GM23338 (cell line): ENCODE results near the gene BICDL1. TPM values are rescaled to one million over a fixed set of nuclear protein-coding genes. Genes with fewer than 3 reads are reported as not detected.
A peak's percentile ranks its signal among the peaks of the same experiment; 100 is the strongest.

ENCODE experiments used
- ATAC-seq: fragments of 200-7000 bp; cut with Tn5 transposase; 3 replicates; pipeline ENCODE4 v1.9.1; 2020
- DNase-seq: peaks from one replicate; pipeline ENCODE4 v3.0.0-alpha.2; 2015; ENCODE audit warnings: low spot score
- H2AFZ ChIP-seq: fragments of 200-600 bp; sonication (generic); 2 replicates; pipeline ENCODE4 v1.8.0; 2016; ENCODE audit warnings: antibody characterized with exemption, mild to moderate bottlenecking, moderate library complexity
- H3F3A ChIP-seq: fragments of 200-600 bp; sonication (generic); replicated peaks from 2 replicates; pipeline ENCODE4 v1.8.0; 2017; ENCODE audit warnings: antibody characterized with exemption, mixed run types, low read depth
- H3K27ac ChIP-seq: fragments of 200-600 bp; sonication (generic); 2 replicates; pipeline ENCODE4 v1.6.1; 2016; ENCODE audit warnings: low read depth
- H3K27me3 ChIP-seq: fragments of 200-600 bp; sonication (generic); 2 replicates; pipeline ENCODE4 v1.8.0; 2016; ENCODE audit warnings: mild to moderate bottlenecking, mixed run types, moderate library complexity; ENCODE audit not compliant: insufficient read depth
- H3K36me3 ChIP-seq: fragments of 200-600 bp; sonication (generic); 2 replicates; pipeline ENCODE4 v1.8.0; 2016; ENCODE audit warnings: mild to moderate bottlenecking; ENCODE audit not compliant: insufficient read depth
- H3K4me1 ChIP-seq: fragments of 200-600 bp; sonication (generic); 2 replicates; pipeline ENCODE4 v1.8.0; 2016; ENCODE audit warnings: mild to moderate bottlenecking, moderate library complexity; ENCODE audit not compliant: insufficient read depth
- H3K4me2 ChIP-seq: fragments of 200-600 bp; sonication (generic); 2 replicates; pipeline ENCODE4 v1.7.1; 2017; ENCODE audit warnings: mixed run types
- H3K4me3 ChIP-seq: fragments of 200-600 bp; sonication (generic); 2 replicates; pipeline ENCODE4 v1.6.1; 2016; ENCODE audit warnings: mixed run types
- H3K79me2 ChIP-seq: fragments of 200-600 bp; sonication (generic); replicated peaks from 2 replicates; pipeline ENCODE4 v1.8.0; 2017; ENCODE audit warnings: mild to moderate bottlenecking; ENCODE audit not compliant: insufficient read depth
- H3K9me2 ChIP-seq: fragments of 200-600 bp; sonication (generic); 2 replicates; pipeline ENCODE4 v1.8.0; 2017; ENCODE audit not compliant: insufficient read depth
- H4K20me1 ChIP-seq: fragments of 200-600 bp; sonication (generic); replicated peaks from 2 replicates; pipeline ENCODE4 v1.8.0; 2017; ENCODE audit warnings: mild to moderate bottlenecking; ENCODE audit not compliant: insufficient read depth
- H3K27ac Mint-ChIP-seq: 2 replicates; pipeline ENCODE4 v1.8.0; 2020; ENCODE audit warnings: inconsistent platforms, mild to moderate bottlenecking, moderate library complexity, mixed read lengths
- H3K27me3 Mint-ChIP-seq: 3 replicates; pipeline ENCODE4 v1.8.0; 2022; ENCODE audit warnings: low read depth, mild to moderate bottlenecking, moderate library complexity, mixed read lengths, inconsistent platforms; ENCODE audit not compliant: insufficient read depth, poor library complexity
- H3K36me3 Mint-ChIP-seq: 3 replicates; pipeline ENCODE4 v1.8.0; 2021; ENCODE audit warnings: low read depth, mild to moderate bottlenecking, inconsistent platforms, moderate library complexity, mixed read lengths
- H3K4me1 Mint-ChIP-seq: 3 replicates; pipeline ENCODE4 v1.8.0; 2020; ENCODE audit warnings: mild to moderate bottlenecking, inconsistent platforms, mixed read lengths
- H3K4me3 Mint-ChIP-seq: 3 replicates; pipeline ENCODE4 v1.8.0; 2021; ENCODE audit warnings: moderate library complexity, mild to moderate bottlenecking, inconsistent platforms, mixed read lengths
- H3K9me3 Mint-ChIP-seq: 3 replicates; pipeline ENCODE4 v1.8.0; 2020; ENCODE audit warnings: moderate library complexity, mild to moderate bottlenecking, inconsistent platforms, mixed read lengths
- CREB1 ChIP-seq: fragments of 250-450 bp; sonication (Bioruptor Pico); IDR thresholded peaks from 2 replicates; pipeline ENCODE4 v1.5.0; 2020; ENCODE audit warnings: low read depth, mild to moderate bottlenecking, moderate library complexity
- EZH2 ChIP-seq: fragments of 200-600 bp; sonication (generic); IDR thresholded peaks from one replicate; pipeline ENCODE4 v1.8.0; 2017; ENCODE audit warnings: antibody characterized with exemption, mild to moderate bottlenecking, low read depth; ENCODE audit not compliant: unreplicated experiment
- EZH2phosphoT487 ChIP-seq: fragments of 200-600 bp; sonication (generic); IDR thresholded peaks from one replicate; pipeline ENCODE4 v1.8.1; 2018; ENCODE audit warnings: antibody characterized with exemption; ENCODE audit not compliant: unreplicated experiment
- NANOG ChIP-seq: IDR thresholded peaks from 2 replicates; pipeline ENCODE4 v1.6.1; 2016; ENCODE audit warnings: antibody characterized with exemption, borderline replicate concordance
- POLR2AphosphoS5 ChIP-seq: IDR thresholded peaks from 2 replicates; pipeline ENCODE4 v1.6.1; 2016; ENCODE audit warnings: antibody characterized with exemption, low read depth
- STAT1 ChIP-seq: IDR thresholded peaks from one replicate; pipeline ENCODE4 v1.6.1; 2016; ENCODE audit warnings: antibody characterized with exemption; ENCODE audit not compliant: unreplicated experiment
- polyA plus RNA-seq: library from polyadenylated mRNA; unstranded; fragments of >200 nt; fragmentation: Nextera tagmentation; extraction: Ambion mirVana; gene quantifications from 2 replicates; pipeline ENCODE4 v1.2.1, GENCODE V29; 2016
- total RNA-seq: library from RNA; depleted of rRNA; stranded (reverse); fragments of >200 nt; shearing (Covaris generic); gene quantifications from 2 replicates; pipeline ENCODE4 v1.2.3, GENCODE V29; 2014
- TF ChIP-seq, protein P1 (sequence below): IDR thresholded peaks from 2 replicates; pipeline ENCODE4 v1.6.1; 2016; ENCODE audit warnings: antibody characterized with exemption
- TF ChIP-seq, protein P2 (sequence below): IDR thresholded peaks from one replicate; pipeline ENCODE4 v1.6.1; 2018; ENCODE audit warnings: antibody characterized with exemption; ENCODE audit not compliant: unreplicated experiment

BICDL1 gene
- total and polyA plus RNA-seq, 2 experiments from 2014 or later, result 14.0 to 25.7 TPM

DNA sequence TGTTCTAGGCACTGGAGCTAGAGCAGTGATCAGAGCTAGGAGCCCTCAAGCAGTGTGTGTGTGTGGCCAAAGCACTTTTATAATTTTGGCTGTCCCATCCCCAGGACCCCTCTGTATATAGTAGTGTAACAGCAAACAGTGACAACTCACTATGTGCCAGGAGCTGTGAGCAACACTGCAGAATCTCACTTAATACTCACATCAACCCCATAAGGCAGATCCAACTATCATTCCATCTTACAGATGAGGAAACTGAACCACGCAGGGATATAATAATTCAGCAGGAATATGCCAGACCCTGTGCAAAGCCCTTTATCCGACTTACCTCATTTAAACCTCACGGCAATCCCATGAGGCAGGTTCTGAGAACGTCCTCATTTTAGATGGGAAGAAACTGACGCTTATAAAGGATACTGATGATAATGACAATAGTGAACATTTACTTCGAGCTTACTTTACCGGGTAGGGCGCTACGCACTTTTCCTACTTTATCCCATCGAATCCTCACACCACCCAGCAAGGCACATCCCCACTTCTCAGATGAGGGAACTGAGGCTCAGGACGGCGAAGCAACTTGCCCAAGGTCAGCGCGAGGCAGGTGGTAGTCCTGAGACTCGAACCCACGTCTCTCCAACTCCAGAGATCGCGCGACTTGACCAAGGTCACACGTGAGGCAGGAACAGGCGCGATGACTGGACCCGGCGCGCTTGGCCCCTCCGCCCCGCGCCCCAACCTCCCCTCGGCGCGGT is 126.8 kb downstream of the BICDL1 start (continued):
- TF ChIP-seq NANOG (no peak), CREB1 (no peak), EZH2phosphoT487 (no peak), EZH2 (no peak)

DNA sequence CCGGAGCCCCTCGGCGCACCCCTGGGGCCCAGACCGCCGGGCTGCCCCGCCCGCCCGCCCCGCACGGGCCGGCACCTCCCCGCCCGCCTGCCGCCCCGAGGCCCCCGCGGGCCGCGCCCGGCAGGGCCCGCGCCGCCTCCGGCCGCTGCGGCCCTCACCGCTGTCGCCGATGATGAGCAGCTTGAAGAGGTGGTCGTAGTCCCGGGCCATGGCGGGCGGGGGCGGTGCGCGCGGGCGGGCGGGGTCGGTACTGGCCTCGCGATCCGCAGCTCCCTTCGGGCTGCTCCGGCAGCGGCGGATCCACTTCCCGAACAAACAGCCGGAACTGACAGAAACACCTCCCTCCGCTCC is 127.4 kb downstream of the BICDL1 start, which contains the start of gene RAB35:
TSS of gene RAB35 (minus strand) at position 313 of the 351 bp plus-strand sequence. CDS start at position 210, 103 bp downstream.
- H3K27me3 Mint-ChIP-seq, result peaks cover 13% of the 10 kb centered on the region
- Histone ChIP-seq H3K27ac (peak within 1 kb of the TSS; percentile 90), H3K36me3 (no peaks in the 10 kb centered on the region; the same call in 1 of the 2 replicates), H3K9me2 (no peaks in the 10 kb centered on the region), H3K79me2 (peaks cover 61% of the 10 kb centered on the region), H3K4me1 (peaks cover 19% of the 10 kb centered on the region), H3F3A (peaks cover 19% of the 10 kb centered on the region; the same call in 1 of the 2 replicates), H3K4me3 (peak within 1 kb of the TSS; percentile 95), H4K20me1 (no peaks in the 10 kb centered on the region; the same call in 1 of the 2 replicates), H2AFZ (peak within 1 kb of the TSS; percentile 87), H3K4me2 (peak within 1 kb of the TSS; percentile 100), H3K27me3 (no peaks in the 10 kb centered on the region)
- peak within 1 kb of the TSS; percentile 95 for H3K4me3 Mint-ChIP-seq
- H3K9me3 Mint-ChIP-seq, result no peaks in the 10 kb centered on the region
- peak within 1 kb of the TSS; percentile 95 for H3K27ac Mint-ChIP-seq
- DNase-seq, result no peak
- no peak for TF ChIP-seq POLR2AphosphoS5
- TF ChIP-seq, protein P1, sequence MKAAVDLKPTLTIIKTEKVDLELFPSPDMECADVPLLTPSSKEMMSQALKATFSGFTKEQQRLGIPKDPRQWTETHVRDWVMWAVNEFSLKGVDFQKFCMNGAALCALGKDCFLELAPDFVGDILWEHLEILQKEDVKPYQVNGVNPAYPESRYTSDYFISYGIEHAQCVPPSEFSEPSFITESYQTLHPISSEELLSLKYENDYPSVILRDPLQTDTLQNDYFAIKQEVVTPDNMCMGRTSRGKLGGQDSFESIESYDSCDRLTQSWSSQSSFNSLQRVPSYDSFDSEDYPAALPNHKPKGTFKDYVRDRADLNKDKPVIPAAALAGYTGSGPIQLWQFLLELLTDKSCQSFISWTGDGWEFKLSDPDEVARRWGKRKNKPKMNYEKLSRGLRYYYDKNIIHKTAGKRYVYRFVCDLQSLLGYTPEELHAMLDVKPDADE, result peak; percentile 11; the same call in 1 of the 2 replicates
- peaks cover 31% of the 10 kb centered on the region for H3K4me1 Mint-ChIP-seq
- no peak for ATAC-seq
- peaks cover 36% of the 10 kb centered on the region for H3K36me3 Mint-ChIP-seq

DNA sequence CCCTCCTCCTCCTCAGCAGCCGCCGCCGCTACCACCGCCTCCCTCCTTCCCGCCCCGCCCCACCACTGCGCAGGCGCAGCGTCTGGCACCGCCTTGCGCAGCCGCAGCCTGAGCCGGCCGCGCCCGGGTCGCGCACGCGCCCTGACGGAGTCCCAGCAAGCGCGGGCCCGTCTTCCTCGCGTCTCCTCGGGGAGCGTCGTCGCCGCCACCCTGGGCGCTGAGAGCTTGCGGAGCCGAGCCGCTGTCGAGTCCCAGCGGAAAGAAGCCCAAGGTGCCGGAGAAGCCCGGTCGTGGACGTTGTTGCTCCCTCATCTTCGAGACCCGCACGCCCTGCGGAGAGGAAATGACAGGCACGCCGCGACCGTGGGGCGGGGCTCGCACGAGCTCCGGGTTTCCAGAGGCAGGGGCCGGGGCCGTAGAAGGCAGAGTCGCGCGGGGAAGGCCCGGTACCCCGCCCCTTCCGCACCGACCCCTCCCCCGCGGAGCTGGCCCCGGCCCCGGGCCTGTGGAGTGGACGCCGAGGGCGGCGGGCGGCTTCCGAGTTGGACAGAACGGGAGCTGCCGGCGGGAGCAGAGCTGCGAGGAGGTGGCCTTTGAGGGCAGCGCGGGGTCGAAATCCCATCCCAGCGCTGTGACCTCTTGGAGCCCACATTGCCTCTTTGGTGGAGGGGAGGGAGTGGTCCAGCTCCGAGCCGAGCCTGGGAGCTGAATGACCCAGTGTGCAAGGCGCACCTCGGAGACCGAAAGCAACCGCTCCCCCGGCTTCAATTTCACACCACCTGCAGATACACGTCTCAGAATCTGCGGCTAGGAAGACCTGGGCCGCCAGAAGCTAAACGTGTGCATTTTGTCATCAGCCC is 128.0 kb downstream of the BICDL1 start:
- peaks cover 55% of the 10 kb centered on the region for H3K79me2 ChIP-seq
- TF ChIP-seq EZH2 (no peak), CREB1 (0 out of 2 replicates have a peak, but pooled peaks have one; percentile 25), EZH2phosphoT487 (no peak), POLR2AphosphoS5 (peak; percentile 94), STAT1 (no peak)
- TF ChIP-seq, protein P2, sequence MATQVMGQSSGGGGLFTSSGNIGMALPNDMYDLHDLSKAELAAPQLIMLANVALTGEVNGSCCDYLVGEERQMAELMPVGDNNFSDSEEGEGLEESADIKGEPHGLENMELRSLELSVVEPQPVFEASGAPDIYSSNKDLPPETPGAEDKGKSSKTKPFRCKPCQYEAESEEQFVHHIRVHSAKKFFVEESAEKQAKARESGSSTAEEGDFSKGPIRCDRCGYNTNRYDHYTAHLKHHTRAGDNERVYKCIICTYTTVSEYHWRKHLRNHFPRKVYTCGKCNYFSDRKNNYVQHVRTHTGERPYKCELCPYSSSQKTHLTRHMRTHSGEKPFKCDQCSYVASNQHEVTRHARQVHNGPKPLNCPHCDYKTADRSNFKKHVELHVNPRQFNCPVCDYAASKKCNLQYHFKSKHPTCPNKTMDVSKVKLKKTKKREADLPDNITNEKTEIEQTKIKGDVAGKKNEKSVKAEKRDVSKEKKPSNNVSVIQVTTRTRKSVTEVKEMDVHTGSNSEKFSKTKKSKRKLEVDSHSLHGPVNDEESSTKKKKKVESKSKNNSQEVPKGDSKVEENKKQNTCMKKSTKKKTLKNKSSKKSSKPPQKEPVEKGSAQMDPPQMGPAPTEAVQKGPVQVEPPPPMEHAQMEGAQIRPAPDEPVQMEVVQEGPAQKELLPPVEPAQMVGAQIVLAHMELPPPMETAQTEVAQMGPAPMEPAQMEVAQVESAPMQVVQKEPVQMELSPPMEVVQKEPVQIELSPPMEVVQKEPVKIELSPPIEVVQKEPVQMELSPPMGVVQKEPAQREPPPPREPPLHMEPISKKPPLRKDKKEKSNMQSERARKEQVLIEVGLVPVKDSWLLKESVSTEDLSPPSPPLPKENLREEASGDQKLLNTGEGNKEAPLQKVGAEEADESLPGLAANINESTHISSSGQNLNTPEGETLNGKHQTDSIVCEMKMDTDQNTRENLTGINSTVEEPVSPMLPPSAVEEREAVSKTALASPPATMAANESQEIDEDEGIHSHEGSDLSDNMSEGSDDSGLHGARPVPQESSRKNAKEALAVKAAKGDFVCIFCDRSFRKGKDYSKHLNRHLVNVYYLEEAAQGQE, result no peak
- TF ChIP-seq, protein P1, result 0 out of 2 replicates have a peak, but pooled peaks have one; percentile 26
- no peaks in the 10 kb centered on the region for H3K9me3 Mint-ChIP-seq

More for the DNA sequence above, 128.0 kb downstream of the BICDL1 start:
- Mint-ChIP-seq H3K4me1 (peaks cover 29% of the 10 kb centered on the region), H3K36me3 (peaks cover 36% of the 10 kb centered on the region), H3K27ac (peak overlapping the region; percentile 91), H3K27me3 (peaks cover 11% of the 10 kb centered on the region), H3K4me3 (peak overlapping the region; percentile 91)
- Histone ChIP-seq H3K27ac (peak overlapping the region; percentile 90), H3K36me3 (no peaks in the 10 kb centered on the region; the same call in 1 of the 2 replicates), H4K20me1 (no peaks in the 10 kb centered on the region; the same call in 1 of the 2 replicates), H3K27me3 (no peaks in the 10 kb centered on the region), H3F3A (peaks cover 19% of the 10 kb centered on the region; the same call in 1 of the 2 replicates), H3K9me2 (no peaks in the 10 kb centered on the region), H3K4me3 (peak overlapping the region; percentile 95), H2AFZ (peak overlapping the region; percentile 87), H3K4me2 (peak overlapping the region; percentile 100), H3K4me1 (peaks cover 19% of the 10 kb centered on the region)
- peak; percentile 95 for DNase-seq
- peak; percentile 87 for ATAC-seq
